ENCODE data around the gene SPRY4. TPM values are rescaled to one million over a fixed set of nuclear protein-coding genes. Genes with fewer than 3 reads are reported as not detected.

Gene SPRY4
- total RNA-seq, 1 donor: 5.4 TPM

DNA sequence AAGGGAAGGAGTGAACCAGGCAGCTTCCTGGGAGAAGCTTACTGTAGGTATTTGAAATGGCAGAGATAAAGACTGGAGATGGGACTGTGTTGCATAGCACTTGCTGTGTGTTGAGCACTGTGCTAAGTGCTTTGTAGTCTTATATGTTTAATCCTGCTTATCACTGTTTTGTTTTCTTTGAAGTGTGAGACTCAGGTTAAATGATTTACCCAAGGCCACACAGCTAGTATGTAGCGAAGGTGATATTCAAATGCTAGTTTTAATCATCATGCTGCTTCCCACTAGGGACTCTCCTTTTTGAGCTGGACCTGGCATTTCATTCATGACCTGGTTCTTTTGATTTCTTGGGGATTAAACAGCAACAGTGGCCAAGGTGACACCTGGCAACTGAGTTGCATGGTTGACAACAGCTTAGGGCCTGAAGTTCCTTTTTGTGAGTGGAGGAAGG lies 35.3 kb upstream of the SPRY4 start:
- Histone ChIP-seq H4K20me1 (ENCODE audit: insufficient read depth, low read length) (no peaks in the 10 kb centered on the region), H2AFZ (ENCODE audit: low read length) (no peak overlapping the region), H3K36me3 (ENCODE audit: insufficient read depth, low read length) (no peaks in the 10 kb centered on the region), H3K9me3 (ENCODE audit: low read depth, low read length) (no peaks in the 10 kb centered on the region), H3K27me3 (ENCODE audit: insufficient read depth, low read length) (no peaks in the 10 kb centered on the region), H3K4me1 (ENCODE audit: insufficient read depth, low read length) (peaks cover 27% of the 10 kb centered on the region), H3K4me3 (ENCODE audit: insufficient read depth, low read length) (no peak overlapping the region), H3K79me2 (ENCODE audit: insufficient read depth, low read length) (peaks cover 7% of the 10 kb centered on the region), H3K27ac (ENCODE audit: low read depth, low read length) (no peak overlapping the region), H3K4me2 (ENCODE audit: insufficient read depth, low read length) (no peak overlapping the region)
- TF ChIP-seq, protein P1, sequence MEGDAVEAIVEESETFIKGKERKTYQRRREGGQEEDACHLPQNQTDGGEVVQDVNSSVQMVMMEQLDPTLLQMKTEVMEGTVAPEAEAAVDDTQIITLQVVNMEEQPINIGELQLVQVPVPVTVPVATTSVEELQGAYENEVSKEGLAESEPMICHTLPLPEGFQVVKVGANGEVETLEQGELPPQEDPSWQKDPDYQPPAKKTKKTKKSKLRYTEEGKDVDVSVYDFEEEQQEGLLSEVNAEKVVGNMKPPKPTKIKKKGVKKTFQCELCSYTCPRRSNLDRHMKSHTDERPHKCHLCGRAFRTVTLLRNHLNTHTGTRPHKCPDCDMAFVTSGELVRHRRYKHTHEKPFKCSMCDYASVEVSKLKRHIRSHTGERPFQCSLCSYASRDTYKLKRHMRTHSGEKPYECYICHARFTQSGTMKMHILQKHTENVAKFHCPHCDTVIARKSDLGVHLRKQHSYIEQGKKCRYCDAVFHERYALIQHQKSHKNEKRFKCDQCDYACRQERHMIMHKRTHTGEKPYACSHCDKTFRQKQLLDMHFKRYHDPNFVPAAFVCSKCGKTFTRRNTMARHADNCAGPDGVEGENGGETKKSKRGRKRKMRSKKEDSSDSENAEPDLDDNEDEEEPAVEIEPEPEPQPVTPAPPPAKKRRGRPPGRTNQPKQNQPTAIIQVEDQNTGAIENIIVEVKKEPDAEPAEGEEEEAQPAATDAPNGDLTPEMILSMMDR (IDR thresholded peaks at IDR 0.05; ENCODE audit: extremely low read depth, low read depth, low read length): no peak
- DNase-seq (ENCODE audit: insufficient read length, low spot score, missing footprints): no peak

DNA sequence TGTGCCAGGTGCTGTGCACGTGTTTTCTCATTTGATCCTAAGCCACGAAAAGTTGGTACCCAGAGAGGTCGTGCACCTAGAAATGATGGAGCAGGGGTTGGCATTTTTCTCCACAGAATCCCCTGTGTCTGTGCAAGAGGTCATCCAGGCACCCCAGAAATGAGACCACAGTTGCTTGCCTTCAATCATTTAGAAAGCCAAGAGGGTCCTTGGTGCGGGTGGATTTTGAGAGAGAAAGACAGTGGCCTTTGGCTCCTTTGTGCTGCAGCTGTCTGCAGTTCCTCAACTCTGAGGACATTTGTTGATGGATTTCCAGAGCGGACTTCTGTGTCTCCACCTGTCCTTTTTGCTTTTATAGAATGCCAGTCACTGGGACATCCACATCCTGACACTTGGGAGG lies 33.8 kb upstream of the SPRY4 start:
- H2AFZ ChIP-seq (ENCODE audit: low read length): no peak overlapping the region
- TF ChIP-seq, protein P1 (IDR thresholded peaks at IDR 0.05; ENCODE audit: extremely low read depth, low read depth, low read length): no peak
- H3K27ac ChIP-seq (ENCODE audit: low read depth, low read length): no peak overlapping the region
- H3K9me3 ChIP-seq (ENCODE audit: low read depth, low read length): no peaks in the 10 kb centered on the region
- peaks cover 7% of the 10 kb centered on the region for H3K79me2 ChIP-seq (ENCODE audit: insufficient read depth, low read length)
- no peak overlapping the region for H3K4me3 ChIP-seq (ENCODE audit: insufficient read depth, low read length)
- H4K20me1 ChIP-seq (ENCODE audit: insufficient read depth, low read length): no peaks in the 10 kb centered on the region
- no peaks in the 10 kb centered on the region for H3K36me3 ChIP-seq (ENCODE audit: insufficient read depth, low read length)
- H3K27me3 ChIP-seq (ENCODE audit: insufficient read depth, low read length): no peaks in the 10 kb centered on the region
- H3K4me1 ChIP-seq (ENCODE audit: insufficient read depth, low read length): peaks cover 27% of the 10 kb centered on the region
- DNase-seq (ENCODE audit: insufficient read length, low spot score, missing footprints): no peak
- no peak overlapping the region for H3K4me2 ChIP-seq (ENCODE audit: insufficient read depth, low read length)

DNA sequence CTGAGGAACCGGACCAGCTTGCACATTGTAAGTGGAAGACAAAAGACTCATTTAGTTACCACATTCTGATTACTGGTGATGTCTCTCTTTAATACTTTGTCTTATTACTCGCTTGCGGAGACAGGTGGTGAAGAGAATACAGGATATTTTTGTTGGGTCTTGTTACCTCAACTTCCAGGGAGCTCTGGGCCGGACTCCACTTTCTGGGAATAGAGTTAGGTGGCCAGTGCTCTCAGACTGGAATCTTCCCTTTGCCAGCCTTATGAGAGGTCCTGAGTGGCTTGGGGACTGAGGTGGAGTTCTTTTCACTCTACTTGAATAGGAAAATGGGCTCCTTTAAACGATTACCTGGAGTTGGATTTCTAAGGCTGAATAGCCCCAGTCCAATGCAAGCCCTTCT lies 33.3 kb upstream of the SPRY4 start:
- no peak overlapping the region for H2AFZ ChIP-seq (ENCODE audit: low read length)
- H3K4me3 ChIP-seq (ENCODE audit: insufficient read depth, low read length): peak overlapping the region; percentile 82
- TF ChIP-seq, protein P1 (IDR thresholded peaks at IDR 0.05; ENCODE audit: extremely low read depth, low read depth, low read length): no peak
- H3K27ac ChIP-seq (ENCODE audit: low read depth, low read length): no peak overlapping the region
- H3K4me2 ChIP-seq (ENCODE audit: insufficient read depth, low read length): peak overlapping the region; percentile 96
- H3K4me1 ChIP-seq (ENCODE audit: insufficient read depth, low read length): peaks cover 27% of the 10 kb centered on the region
- no peaks in the 10 kb centered on the region for H3K27me3 ChIP-seq (ENCODE audit: insufficient read depth, low read length)
- H3K79me2 ChIP-seq (ENCODE audit: insufficient read depth, low read length): peaks cover 7% of the 10 kb centered on the region
- DNase-seq (ENCODE audit: insufficient read length, low spot score, missing footprints): no peak
- no peaks in the 10 kb centered on the region for H4K20me1 ChIP-seq (ENCODE audit: insufficient read depth, low read length)
- H3K36me3 ChIP-seq (ENCODE audit: insufficient read depth, low read length): no peaks in the 10 kb centered on the region
- no peaks in the 10 kb centered on the region for H3K9me3 ChIP-seq (ENCODE audit: low read depth, low read length)

DNA sequence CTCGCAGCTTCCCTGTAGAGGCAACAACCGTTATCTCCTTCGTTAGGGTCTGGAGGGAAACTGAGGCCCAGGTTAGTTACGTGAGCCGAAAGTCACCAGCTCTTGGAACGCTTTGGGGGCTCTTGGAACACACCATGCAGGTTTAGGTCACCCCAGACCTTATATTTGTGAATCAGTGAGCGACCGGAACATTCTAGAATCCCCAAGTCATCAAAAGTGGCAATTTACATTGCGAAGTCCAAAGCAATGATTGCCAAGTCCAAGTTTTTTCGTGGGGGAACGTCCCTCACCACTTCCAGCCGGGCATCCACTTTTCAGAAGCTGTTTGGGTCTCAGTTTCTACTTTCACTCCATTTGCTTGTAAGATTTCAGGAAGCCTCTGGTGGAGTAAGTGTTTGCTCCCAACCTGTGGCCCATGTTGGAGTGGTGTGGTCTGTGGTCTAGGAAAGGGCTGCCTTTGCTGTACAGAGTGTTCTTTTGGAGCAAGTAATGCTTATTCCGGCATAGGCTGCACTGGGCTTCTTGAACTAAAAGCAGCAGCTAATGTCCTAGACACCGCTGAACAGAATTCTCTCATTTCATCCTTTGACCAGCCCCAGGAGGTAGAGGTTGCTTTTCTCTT lies 32.8 kb upstream of the SPRY4 start:
- peak; percentile 74 for DNase-seq (ENCODE audit: insufficient read length, low spot score, missing footprints)
- H3K27ac ChIP-seq (ENCODE audit: low read depth, low read length): peak overlapping the region; percentile 82
- H3K4me2 ChIP-seq (ENCODE audit: insufficient read depth, low read length): peak overlapping the region; percentile 96
- no peaks in the 10 kb centered on the region for H3K36me3 ChIP-seq (ENCODE audit: insufficient read depth, low read length)
- H2AFZ ChIP-seq (ENCODE audit: low read length): peak overlapping the region; percentile 92
- H3K79me2 ChIP-seq (ENCODE audit: insufficient read depth, low read length): peaks cover 7% of the 10 kb centered on the region
- peaks cover 22% of the 10 kb centered on the region for H3K4me1 ChIP-seq (ENCODE audit: insufficient read depth, low read length)
- H3K9me3 ChIP-seq (ENCODE audit: low read depth, low read length): no peaks in the 10 kb centered on the region
- H3K27me3 ChIP-seq (ENCODE audit: insufficient read depth, low read length): no peaks in the 10 kb centered on the region
- no peaks in the 10 kb centered on the region for H4K20me1 ChIP-seq (ENCODE audit: insufficient read depth, low read length)
- TF ChIP-seq, protein P1 (IDR thresholded peaks at IDR 0.05; ENCODE audit: extremely low read depth, low read depth, low read length): no peak
- H3K4me3 ChIP-seq (ENCODE audit: insufficient read depth, low read length): peak overlapping the region; percentile 82

Data from osteoblast (primary cell).